CD4-positive, alpha-beta T cell treated with Interleukin-4 for 4 hours (primary cell): ENCODE data around the gene ZNF580.
A peak's percentile ranks its signal among the peaks of the same experiment; 100 is the strongest.

Source experiments
- DNase-seq: peaks from one replicate; pipeline ENCODE4 v3.0.0-alpha.2; 2020

ZNF580 gene

GRCh38 chr19:55648585-55649267 lies 7.9 kb downstream of the ZNF580 start:
- no peak for DNase-seq

GRCh38 chr19:55649268-55650125 lies 8.7 kb downstream of the ZNF580 start:
- DNase-seq: no peak

- no peak for DNase-seq
Observed at GRCh38 chr19:55650126-55650557, 9.3 kb downstream of the ZNF580 start.

- no peak for DNase-seq
Observed at GRCh38 chr19:55650602-55651230, 9.9 kb downstream of the ZNF580 start.

- DNase-seq: no peak
Observed at GRCh38 chr19:55651236-55651635, 10.4 kb downstream of the ZNF580 start.

- DNase-seq: no peak
Observed at GRCh38 chr19:55652311-55653128, 11.7 kb downstream of the ZNF580 start.

GRCh38 chr19:55653651-55654322 lies 13.0 kb downstream of the ZNF580 start:
- peak; percentile 99 for DNase-seq

GRCh38 chr19:55654323-55654867 lies 13.6 kb downstream of the ZNF580 start:
- peak; percentile 99 for DNase-seq

GRCh38 chr19:55654868-55655647 lies 14.3 kb downstream of the ZNF580 start, which contains the start of gene U2AF2:
U2AF2 (plus strand) TSS chr19:55655035; CDS start chr19:55655105, 70 bp downstream.
- DNase-seq: peak; percentile 94

GRCh38 chr19:55655648-55656040 lies 14.8 kb downstream of the ZNF580 start:
- DNase-seq: no peak

- no peak for DNase-seq
Observed at GRCh38 chr19:55656552-55656951, 15.8 kb downstream of the ZNF580 start.

- DNase-seq: no peak
Observed at GRCh38 chr19:55656988-55657747, 16.4 kb downstream of the ZNF580 start.

- DNase-seq: no peak
Observed at GRCh38 chr19:55658846-55659459, 18.2 kb downstream of the ZNF580 start.

GRCh38 chr19:55659822-55660221 lies 19.0 kb downstream of the ZNF580 start:
- DNase-seq: no peak

GRCh38 chr19:55660404-55660803 lies 19.6 kb downstream of the ZNF580 start:
- DNase-seq: no peak

GRCh38 chr19:55660991-55661390 lies 20.2 kb downstream of the ZNF580 start:
- DNase-seq: no peak

GRCh38 chr19:55661826-55662225 lies 21.0 kb downstream of the ZNF580 start:
- DNase-seq: no peak

- DNase-seq: no peak
Observed at GRCh38 chr19:55663846-55664536, 23.2 kb downstream of the ZNF580 start.
